Measurements from ENCODE around the gene C4orf50. TPM values are rescaled to one million over a fixed set of nuclear protein-coding genes. Genes with fewer than 3 reads are reported as not detected.

Gene C4orf50
- total and polyA plus RNA-seq, 7 donors, result under 0.01 to 0.83 (median 0.43) TPM; not detected in 1

DNA sequence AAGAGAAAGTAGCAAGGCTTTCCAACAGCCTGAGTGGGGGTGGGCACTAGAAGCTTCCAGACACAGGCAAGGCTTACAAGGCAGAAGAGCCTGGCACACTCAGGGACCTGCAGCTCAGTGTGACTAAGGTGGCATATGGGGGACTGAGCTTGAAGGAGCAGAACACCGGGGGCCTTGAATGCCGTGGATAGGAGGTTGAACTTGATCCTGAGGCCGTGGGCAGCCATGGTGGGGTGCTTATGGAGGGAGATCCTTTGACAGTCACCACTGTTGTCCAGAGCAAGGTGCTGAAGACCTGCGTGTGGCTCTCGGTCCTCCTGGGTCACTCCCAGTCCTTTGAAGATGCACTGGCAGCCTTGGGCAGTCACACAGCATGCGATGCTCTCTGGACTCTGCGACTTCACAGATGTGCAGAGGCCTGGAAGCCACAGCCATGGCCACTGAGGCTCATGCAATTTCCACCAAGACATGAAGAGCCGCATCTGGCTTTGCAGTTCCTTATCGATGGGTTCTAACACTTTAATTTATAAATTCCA lies 18.3 kb downstream of the C4orf50 start:
- Histone ChIP-seq H3K4me3 (no peak overlapping the region), H3K36me3 (no peaks in the 10 kb centered on the region), H3K27me3 (peaks cover 0 to 29% (median 5%) of the 10 kb centered on the region in 3 donors), H3K27ac (no peak overlapping the region), H3K9me3 (no peaks in the 10 kb centered on the region), H3K4me1 (no peaks in the 10 kb centered on the region)
- intact Hi-C loops (cut with DNase I), result loop anchor here (5.0 kb wide), 1 partner anchor 327 kb away; no protein-coding TSS in a partner anchor
- TF ChIP-seq POLR2AphosphoS5 (IDR thresholded peaks at IDR 0.05) (no peak), POLR2A (IDR thresholded peaks at IDR 0.05) (no peak)
- TF ChIP-seq, protein P1, sequence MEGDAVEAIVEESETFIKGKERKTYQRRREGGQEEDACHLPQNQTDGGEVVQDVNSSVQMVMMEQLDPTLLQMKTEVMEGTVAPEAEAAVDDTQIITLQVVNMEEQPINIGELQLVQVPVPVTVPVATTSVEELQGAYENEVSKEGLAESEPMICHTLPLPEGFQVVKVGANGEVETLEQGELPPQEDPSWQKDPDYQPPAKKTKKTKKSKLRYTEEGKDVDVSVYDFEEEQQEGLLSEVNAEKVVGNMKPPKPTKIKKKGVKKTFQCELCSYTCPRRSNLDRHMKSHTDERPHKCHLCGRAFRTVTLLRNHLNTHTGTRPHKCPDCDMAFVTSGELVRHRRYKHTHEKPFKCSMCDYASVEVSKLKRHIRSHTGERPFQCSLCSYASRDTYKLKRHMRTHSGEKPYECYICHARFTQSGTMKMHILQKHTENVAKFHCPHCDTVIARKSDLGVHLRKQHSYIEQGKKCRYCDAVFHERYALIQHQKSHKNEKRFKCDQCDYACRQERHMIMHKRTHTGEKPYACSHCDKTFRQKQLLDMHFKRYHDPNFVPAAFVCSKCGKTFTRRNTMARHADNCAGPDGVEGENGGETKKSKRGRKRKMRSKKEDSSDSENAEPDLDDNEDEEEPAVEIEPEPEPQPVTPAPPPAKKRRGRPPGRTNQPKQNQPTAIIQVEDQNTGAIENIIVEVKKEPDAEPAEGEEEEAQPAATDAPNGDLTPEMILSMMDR (IDR thresholded peaks at IDR 0.05), result no peak
- 79 to 89% methylated on average over 9 of the region's 9 CpGs for WGBS, 2 donors
- DNase-seq, result peak; percentile 50

DNA sequence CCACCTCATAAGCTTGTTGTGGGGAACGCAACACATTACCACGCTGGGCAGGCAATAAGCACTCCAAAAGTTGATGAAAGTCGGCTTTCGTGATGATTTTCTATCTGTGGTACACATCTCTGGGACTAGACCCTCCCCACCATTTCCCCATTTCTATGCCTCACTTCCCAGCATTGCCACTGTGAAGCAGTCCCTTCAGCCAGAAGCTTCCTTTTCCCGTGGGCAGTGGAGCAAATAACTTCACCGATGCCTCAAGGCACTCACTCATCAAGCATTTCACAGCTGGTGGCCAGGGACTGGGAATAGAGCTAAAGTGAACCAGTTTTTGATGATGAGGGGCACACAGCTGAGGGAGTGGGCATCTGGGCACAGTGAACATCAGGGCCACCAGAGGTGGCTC lies 18.9 kb downstream of the C4orf50 start:
- Histone ChIP-seq H3K9me3 (no peaks in the 10 kb centered on the region), H3K4me3 (no peak overlapping the region), H3K4me1 (no peaks in the 10 kb centered on the region), H3K36me3 (no peaks in the 10 kb centered on the region), H3K27me3 (peaks cover 0 to 34% (median 5%) of the 10 kb centered on the region in 3 donors), H3K27ac (no peak overlapping the region)
- intact Hi-C loops (cut with DNase I), result loop anchor here (5.0 kb wide), 1 partner anchor 328 kb away; no protein-coding TSS in a partner anchor
- peak; percentile 4 for DNase-seq
- 80 to 83% methylated on average over 6 of the region's 6 CpGs for whole genome bisulfite sequencing, 2 donors
- TF ChIP-seq POLR2AphosphoS5 (IDR thresholded peaks at IDR 0.05) (no peak), EP300 (IDR thresholded peaks at IDR 0.05) (no peak), POLR2A (IDR thresholded peaks at IDR 0.05) (no peak)
- TF ChIP-seq, protein P1 (IDR thresholded peaks at IDR 0.05), result no peak

DNA sequence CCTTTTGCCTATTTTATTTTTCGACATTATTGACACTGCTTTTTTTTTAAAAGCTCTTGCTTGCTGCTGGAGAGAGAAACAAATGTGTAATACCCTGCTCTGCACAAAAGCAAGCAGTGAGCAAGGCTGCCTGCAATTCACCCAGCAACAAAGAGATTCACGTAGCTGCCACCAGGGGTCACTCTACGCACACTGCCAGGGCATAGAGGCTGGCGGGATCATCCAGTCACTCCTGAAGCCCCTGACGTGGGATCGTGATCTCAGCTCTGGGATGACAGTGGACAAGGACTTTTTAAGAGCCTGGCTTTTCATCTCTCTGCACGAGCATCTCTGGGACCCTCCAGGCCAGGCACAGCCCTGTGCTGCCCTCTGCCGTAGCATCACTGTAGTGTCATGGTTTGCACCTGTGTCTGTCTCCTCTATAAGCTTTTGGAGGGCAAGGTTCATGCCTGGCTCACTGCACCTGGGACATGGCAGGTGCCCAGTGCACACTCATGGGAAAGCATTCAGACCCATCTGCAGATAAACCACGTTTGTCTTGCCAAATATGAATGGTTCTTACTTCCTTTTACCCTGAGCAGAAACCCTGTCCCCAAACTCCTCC lies 19.8 kb downstream of the C4orf50 start:
- WGBS, 2 donors, result 1 to 5% methylated on average over 9 of the region's 9 CpGs
- intact Hi-C loops (cut with DNase I), result loop anchor here (5.0 kb wide), 1 partner anchor 329 kb away; no protein-coding TSS in a partner anchor

DNA sequence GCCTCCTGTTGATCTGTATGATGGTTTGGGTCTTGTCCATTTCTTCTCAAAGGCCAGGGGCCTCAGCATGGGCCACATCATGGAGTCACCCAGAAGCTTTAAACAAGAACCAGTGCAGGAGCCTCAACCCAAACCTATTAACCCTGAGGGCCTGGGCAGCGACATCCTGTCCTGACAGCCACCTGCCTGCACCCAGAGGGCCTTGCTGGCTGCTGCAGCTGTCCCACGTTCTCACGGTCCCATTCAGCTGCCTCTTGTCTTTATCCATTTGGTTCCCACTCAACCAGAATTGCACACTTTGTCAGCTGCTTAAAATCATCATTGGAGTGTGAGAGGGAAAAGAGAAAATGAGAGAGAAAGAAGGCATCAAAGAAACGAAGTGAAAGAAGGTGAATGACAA lies 21.6 kb downstream of the C4orf50 start:
- Histone ChIP-seq H3K4me1 (no peaks in the 10 kb centered on the region), H3K4me3 (no peak overlapping the region), H3K9me3 (no peaks in the 10 kb centered on the region), H3K36me3 (no peaks in the 10 kb centered on the region), H3K27ac (no peak overlapping the region), H3K27me3 (peaks cover 0 to 60% (median 5%) of the 10 kb centered on the region in 3 donors)
- intact Hi-C loops (cut with DNase I), result loop anchor here (5.0 kb wide), 1 partner anchor 331 kb away; no protein-coding TSS in a partner anchor
- peak; percentile 44 for DNase-seq
- 40 to 59% methylated on average over 4 of the region's 4 CpGs for WGBS, 2 donors
- no peak for TF ChIP-seq EP300 (IDR thresholded peaks at IDR 0.05)

More for the DNA sequence above, 19.8 kb downstream of the C4orf50 start:
- TF ChIP-seq POLR2A (IDR thresholded peaks at IDR 0.05), result no peak
- no peak for TF ChIP-seq POLR2AphosphoS5 (IDR thresholded peaks at IDR 0.05)
- TF ChIP-seq EP300 (IDR thresholded peaks at IDR 0.05), result no peak
- TF ChIP-seq, protein P1 (IDR thresholded peaks at IDR 0.05), result peak; percentile 54 to 89 (median 70)
- H3K9me3 ChIP-seq, result no peaks in the 10 kb centered on the region
- H3K36me3 ChIP-seq, result no peaks in the 10 kb centered on the region
- H3K27ac ChIP-seq, result no peak overlapping the region
- H3K4me1 ChIP-seq, result no peaks in the 10 kb centered on the region
- DNase-seq, result peak; percentile 68
- H3K4me3 ChIP-seq, result no peak overlapping the region
- H3K27me3 ChIP-seq, result peaks cover 0 to 42% (median 5%) of the 10 kb centered on the region in 3 donors

DNA sequence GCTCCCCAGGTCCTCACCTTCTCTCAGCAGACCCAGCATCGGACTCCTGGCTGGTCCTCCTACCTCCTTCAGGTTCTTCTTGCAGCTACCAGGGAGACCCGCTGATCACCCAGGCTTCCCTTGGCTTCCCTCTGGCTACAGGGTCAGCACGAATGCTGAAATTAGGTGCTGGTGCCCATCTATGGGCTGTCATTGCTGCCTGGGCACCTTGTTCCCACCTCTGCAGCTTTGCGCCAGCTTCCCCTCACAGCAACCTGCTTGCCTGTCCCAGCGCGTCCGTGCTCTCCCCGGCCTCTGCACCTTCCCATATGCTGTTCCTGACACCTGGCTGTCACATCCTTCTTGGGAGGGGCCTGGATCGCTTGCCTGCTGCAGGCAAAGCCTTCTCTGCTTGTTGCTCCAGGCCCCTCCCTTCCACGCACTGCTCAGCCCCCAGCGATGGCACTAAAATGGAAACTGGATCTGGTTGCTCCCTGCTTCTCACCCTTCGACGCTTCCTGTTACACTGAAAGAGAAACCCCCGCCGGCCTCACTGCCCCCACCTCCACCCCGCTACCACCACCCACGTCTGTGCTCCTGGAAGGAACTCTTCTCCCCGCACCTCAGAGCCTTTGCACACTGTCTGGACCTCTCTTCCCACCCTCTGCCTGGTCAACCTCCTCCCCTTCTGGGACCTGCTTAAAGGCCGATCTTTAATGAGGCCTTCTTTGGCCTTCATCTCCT lies 22.2 kb downstream of the C4orf50 start:
- intact Hi-C loops (cut with DNase I), result loop anchor here (5.0 kb wide), 1 partner anchor 331 kb away; no protein-coding TSS in a partner anchor
- WGBS, 2 donors, result 54 to 66% methylated on average over 19 of the region's 19 CpGs
- TF ChIP-seq POLR2A (IDR thresholded peaks at IDR 0.05), result no peak
- TF ChIP-seq, protein P1 (IDR thresholded peaks at IDR 0.05), result no peak
- Histone ChIP-seq H3K4me1 (no peaks in the 10 kb centered on the region), H3K27me3 (peaks cover 0 to 62% (median 5%) of the 10 kb centered on the region in 3 donors), H3K27ac (no peak overlapping the region), H3K4me3 (no peak overlapping the region), H3K36me3 (no peaks in the 10 kb centered on the region), H3K9me3 (no peaks in the 10 kb centered on the region)
- peak; percentile 35 for DNase-seq

Data from sigmoid colon (tissue), 7 donors.